Measurements from ENCODE around the gene PLPPR3.

GRCh38 chr19:801861-802497 lies 19.8 kb downstream of the PLPPR3 start:
- TF ChIP-seq, protein P1, sequence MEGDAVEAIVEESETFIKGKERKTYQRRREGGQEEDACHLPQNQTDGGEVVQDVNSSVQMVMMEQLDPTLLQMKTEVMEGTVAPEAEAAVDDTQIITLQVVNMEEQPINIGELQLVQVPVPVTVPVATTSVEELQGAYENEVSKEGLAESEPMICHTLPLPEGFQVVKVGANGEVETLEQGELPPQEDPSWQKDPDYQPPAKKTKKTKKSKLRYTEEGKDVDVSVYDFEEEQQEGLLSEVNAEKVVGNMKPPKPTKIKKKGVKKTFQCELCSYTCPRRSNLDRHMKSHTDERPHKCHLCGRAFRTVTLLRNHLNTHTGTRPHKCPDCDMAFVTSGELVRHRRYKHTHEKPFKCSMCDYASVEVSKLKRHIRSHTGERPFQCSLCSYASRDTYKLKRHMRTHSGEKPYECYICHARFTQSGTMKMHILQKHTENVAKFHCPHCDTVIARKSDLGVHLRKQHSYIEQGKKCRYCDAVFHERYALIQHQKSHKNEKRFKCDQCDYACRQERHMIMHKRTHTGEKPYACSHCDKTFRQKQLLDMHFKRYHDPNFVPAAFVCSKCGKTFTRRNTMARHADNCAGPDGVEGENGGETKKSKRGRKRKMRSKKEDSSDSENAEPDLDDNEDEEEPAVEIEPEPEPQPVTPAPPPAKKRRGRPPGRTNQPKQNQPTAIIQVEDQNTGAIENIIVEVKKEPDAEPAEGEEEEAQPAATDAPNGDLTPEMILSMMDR (IDR thresholded peaks at IDR 0.05) = no peak
- TF ChIP-seq REST (IDR thresholded peaks at IDR 0.05; ENCODE audit: insufficient read depth in 1 of 2, low read depth in 2 of 2, low read length in 1 of 2) = no peak
- TF ChIP-seq SIN3A (IDR thresholded peaks at IDR 0.05; ENCODE audit: borderline replicate concordance, insufficient read depth, low read depth, low read length) = no peak
